Measurements from ENCODE around the gene SRSF4.

DNA sequence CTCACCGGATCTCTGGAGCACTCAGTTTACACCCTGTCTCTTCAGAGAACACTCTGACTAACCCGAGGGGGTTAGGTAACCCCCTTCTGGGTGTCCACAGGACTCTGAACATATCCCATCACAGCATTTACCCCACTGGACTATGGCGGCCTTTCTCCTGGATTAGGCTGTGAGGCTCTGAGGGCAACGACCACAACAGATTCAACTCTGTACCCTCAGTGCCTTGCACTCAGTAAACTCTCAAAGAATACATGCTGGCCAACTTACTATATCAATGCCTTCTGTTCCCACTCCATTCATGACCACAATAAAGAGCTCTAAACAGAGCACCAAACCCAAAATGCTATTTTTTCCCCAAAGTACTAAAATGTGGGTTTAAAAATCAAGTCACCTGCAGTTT is 43.7 kb upstream of the SRSF4 start:
- TF ChIP-seq CTCF (IDR thresholded peaks at IDR 0.05; ENCODE audit: low read length) (no peak), EZH2 (IDR thresholded peaks at IDR 0.05; ENCODE audit: borderline replicate concordance, low read length) (no peak)
